Measurements from ENCODE around the gene GPR132.

DNA sequence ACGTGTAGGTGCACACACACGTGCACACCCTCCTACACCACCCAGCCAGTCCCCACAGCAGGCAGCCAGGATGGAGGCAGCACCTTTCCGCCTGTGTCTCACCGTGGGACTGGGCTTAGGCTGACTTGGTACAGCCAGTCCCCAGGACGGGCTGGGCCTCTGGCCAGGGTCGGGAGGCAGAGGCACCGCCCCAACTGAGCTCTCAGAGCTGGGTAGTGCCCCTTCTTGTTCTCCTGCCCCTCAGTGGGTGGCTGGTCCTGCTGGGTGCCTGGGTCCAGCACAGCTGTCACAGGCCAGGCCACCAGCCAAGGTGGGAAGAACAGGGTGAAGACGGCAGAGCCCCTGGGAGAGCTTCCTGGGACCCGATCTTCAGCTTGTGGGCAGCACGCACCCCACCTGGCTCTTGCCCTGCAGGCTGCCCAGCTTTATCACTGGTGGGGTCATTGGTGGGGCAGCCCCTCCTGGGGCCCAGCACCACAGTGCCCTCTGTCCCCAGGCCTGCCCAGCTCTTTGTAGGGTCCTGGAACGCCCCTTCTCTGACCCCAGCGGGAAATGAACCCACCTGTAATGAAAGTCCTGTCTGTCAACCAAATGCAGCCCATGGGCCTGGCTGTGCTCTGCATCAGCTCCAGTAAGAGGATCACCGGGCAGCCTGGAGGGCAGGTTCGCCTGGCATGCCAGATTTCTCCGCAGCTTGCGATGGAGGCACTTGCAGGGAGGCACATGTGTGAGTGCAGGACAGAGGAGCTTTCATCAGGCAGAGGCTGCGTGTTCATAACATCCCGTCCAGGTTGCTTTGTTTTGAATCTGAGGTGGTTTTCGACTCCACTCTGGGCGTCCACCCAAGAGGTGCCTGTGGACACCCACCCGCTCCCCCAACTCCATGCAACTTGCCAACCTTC, 59.0 kb downstream of the GPR132 start:
- TF ChIP-seq LARP7 (IDR thresholded peaks at IDR 0.05) (no peak), ZBTB34 (CRISPR knock-in tag; IDR thresholded peaks at IDR 0.05) (no peak), MAFF (IDR thresholded peaks at IDR 0.05; ENCODE audit: low read length) (no peak), PTBP1 (IDR thresholded peaks at IDR 0.05; ENCODE audit: low read depth, low read length) (no peak), THRAP3 (IDR thresholded peaks at IDR 0.05; ENCODE audit: borderline replicate concordance) (no peak), ZNF551 (CRISPR knock-in tag; IDR thresholded peaks at IDR 0.05) (no peak), NR2C2 (CRISPR knock-in tag; IDR thresholded peaks at IDR 0.05) (no peak), NR2C2 (tag; IDR thresholded peaks at IDR 0.05) (no peak), CREB1 (IDR thresholded peaks at IDR 0.05) (no peak), CREB1 (CRISPR knock-in tag; IDR thresholded peaks at IDR 0.05) (no peak)
- TF ChIP-seq, protein P1, sequence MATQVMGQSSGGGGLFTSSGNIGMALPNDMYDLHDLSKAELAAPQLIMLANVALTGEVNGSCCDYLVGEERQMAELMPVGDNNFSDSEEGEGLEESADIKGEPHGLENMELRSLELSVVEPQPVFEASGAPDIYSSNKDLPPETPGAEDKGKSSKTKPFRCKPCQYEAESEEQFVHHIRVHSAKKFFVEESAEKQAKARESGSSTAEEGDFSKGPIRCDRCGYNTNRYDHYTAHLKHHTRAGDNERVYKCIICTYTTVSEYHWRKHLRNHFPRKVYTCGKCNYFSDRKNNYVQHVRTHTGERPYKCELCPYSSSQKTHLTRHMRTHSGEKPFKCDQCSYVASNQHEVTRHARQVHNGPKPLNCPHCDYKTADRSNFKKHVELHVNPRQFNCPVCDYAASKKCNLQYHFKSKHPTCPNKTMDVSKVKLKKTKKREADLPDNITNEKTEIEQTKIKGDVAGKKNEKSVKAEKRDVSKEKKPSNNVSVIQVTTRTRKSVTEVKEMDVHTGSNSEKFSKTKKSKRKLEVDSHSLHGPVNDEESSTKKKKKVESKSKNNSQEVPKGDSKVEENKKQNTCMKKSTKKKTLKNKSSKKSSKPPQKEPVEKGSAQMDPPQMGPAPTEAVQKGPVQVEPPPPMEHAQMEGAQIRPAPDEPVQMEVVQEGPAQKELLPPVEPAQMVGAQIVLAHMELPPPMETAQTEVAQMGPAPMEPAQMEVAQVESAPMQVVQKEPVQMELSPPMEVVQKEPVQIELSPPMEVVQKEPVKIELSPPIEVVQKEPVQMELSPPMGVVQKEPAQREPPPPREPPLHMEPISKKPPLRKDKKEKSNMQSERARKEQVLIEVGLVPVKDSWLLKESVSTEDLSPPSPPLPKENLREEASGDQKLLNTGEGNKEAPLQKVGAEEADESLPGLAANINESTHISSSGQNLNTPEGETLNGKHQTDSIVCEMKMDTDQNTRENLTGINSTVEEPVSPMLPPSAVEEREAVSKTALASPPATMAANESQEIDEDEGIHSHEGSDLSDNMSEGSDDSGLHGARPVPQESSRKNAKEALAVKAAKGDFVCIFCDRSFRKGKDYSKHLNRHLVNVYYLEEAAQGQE (IDR thresholded peaks at IDR 0.05; ENCODE audit: borderline replicate concordance): no peak
- TF ChIP-seq, protein P1 (CRISPR knock-in tag; IDR thresholded peaks at IDR 0.05; ENCODE audit: low read depth): no peak
- TF ChIP-seq, protein P2, sequence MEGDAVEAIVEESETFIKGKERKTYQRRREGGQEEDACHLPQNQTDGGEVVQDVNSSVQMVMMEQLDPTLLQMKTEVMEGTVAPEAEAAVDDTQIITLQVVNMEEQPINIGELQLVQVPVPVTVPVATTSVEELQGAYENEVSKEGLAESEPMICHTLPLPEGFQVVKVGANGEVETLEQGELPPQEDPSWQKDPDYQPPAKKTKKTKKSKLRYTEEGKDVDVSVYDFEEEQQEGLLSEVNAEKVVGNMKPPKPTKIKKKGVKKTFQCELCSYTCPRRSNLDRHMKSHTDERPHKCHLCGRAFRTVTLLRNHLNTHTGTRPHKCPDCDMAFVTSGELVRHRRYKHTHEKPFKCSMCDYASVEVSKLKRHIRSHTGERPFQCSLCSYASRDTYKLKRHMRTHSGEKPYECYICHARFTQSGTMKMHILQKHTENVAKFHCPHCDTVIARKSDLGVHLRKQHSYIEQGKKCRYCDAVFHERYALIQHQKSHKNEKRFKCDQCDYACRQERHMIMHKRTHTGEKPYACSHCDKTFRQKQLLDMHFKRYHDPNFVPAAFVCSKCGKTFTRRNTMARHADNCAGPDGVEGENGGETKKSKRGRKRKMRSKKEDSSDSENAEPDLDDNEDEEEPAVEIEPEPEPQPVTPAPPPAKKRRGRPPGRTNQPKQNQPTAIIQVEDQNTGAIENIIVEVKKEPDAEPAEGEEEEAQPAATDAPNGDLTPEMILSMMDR (IDR thresholded peaks at IDR 0.05 in 2 of 3, conservative IDR thresholded peaks at IDR 0.05 in 1 of 3; ENCODE audit: insufficient read depth in 2 of 3, low read depth in 1 of 3, low read length in 3 of 3): no peak
- TF ChIP-seq, protein P3, sequence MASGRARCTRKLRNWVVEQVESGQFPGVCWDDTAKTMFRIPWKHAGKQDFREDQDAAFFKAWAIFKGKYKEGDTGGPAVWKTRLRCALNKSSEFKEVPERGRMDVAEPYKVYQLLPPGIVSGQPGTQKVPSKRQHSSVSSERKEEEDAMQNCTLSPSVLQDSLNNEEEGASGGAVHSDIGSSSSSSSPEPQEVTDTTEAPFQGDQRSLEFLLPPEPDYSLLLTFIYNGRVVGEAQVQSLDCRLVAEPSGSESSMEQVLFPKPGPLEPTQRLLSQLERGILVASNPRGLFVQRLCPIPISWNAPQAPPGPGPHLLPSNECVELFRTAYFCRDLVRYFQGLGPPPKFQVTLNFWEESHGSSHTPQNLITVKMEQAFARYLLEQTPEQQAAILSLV (tag; IDR thresholded peaks at IDR 0.05): no peak

All from K562 (cell line).